ENCODE results near the gene TRDMT1. TPM values are rescaled to one million over a fixed set of nuclear protein-coding genes. Genes with fewer than 3 reads are reported as not detected.

The TRDMT1 gene
- total and polyA plus RNA-seq, 2 donors (not counting 1 experiment from before 2014, with no cell fraction given), result 3.0 to 20.4 TPM

- Histone ChIP-seq H3K4me2 (replicated peaks; ENCODE audit: low read depth, low read length, poor library complexity, severe bottlenecking) (no peak overlapping the region), H3K27ac (ENCODE audit: low read length in 2 of 2) (no peak overlapping the region), H3K4me1 (ENCODE audit: control insufficient read depth in 2 of 2, insufficient read depth in 2 of 2, low read length in 2 of 2) (no peaks in the 10 kb centered on the region), H3K36me3 (replicated peaks in 1 of 2; ENCODE audit: control extremely low read depth in 1 of 2, control insufficient read depth in 1 of 2, extremely low read depth in 1 of 2, insufficient read depth in 2 of 2, low read length in 1 of 2) (no peaks in the 10 kb centered on the region), H3K9me3 (ENCODE audit: control extremely low read depth in 1 of 3, control insufficient read depth in 2 of 3, insufficient read depth in 1 of 3, low read length in 2 of 3) (no peaks in the 10 kb centered on the region), H3K79me2 (ENCODE audit: control insufficient read depth, insufficient read depth, low read length) (peaks cover 12% of the 10 kb centered on the region), H3K9ac (ENCODE audit: low read length) (no peak overlapping the region), H4K20me1 (ENCODE audit: control insufficient read depth, insufficient read depth, low read length, poor library complexity, severe bottlenecking) (no peaks in the 10 kb centered on the region), H2AFZ (ENCODE audit: insufficient read depth, low read depth, low read length, poor library complexity, severe bottlenecking) (no peak overlapping the region), H3K4me3 (ENCODE audit: control extremely low read depth in 1 of 5, extremely low read depth in 1 of 5, insufficient read depth in 1 of 5, low read depth in 2 of 5, low read length in 4 of 5) (no peak overlapping the region), H3K27me3 (replicated peaks in 1 of 4; ENCODE audit: control extremely low read depth in 1 of 4, control insufficient read depth in 3 of 4, insufficient read depth in 4 of 4, low read length in 3 of 4) (no peaks in the 10 kb centered on the region)
- intact Hi-C loops (cut with micrococcal nuclease), result loop anchor here (10.0 kb wide), 1 partner anchor 54 kb away; no protein-coding TSS in a partner anchor
- ChIA-PET POLR2A (no interaction called here), CTCF (no interaction called here)
- WGBS (ENCODE audit: insufficient coverage), result 87% methylated on average over 3 of the region's 5 CpGs
- no peak for ATAC-seq (ENCODE audit: low read depth)
- DNase-seq, result no peak
- H3K9me3 Mint-ChIP-seq (ENCODE audit: insufficient read depth), result no peaks in the 10 kb centered on the region
- H3K27ac Mint-ChIP-seq, result no peak overlapping the region
- H3K4me1 Mint-ChIP-seq, result peaks cover 2% of the 10 kb centered on the region
- no peaks in the 10 kb centered on the region for H3K27me3 Mint-ChIP-seq
- TF ChIP-seq EZH2 (IDR thresholded peaks at IDR 0.05; ENCODE audit: borderline replicate concordance, insufficient read depth, low read depth, low read length, poor library complexity, severe bottlenecking) (no peak), CTCF (IDR thresholded peaks at IDR 0.05) (no peak)
- H3K4me3 Mint-ChIP-seq, result no peak overlapping the region
These were observed 20.4 kb downstream of the TRDMT1 start for GRCh38 chr10:17181110-17181509.

GRCh38 chr10:17179002-17179401, 22.5 kb downstream of the TRDMT1 start:
- TF ChIP-seq CTCF (IDR thresholded peaks at IDR 0.05) (no peak), EZH2 (IDR thresholded peaks at IDR 0.05; ENCODE audit: borderline replicate concordance, insufficient read depth, low read depth, low read length, poor library complexity, severe bottlenecking) (no peak)
- no CpG with 5 or more reads among the region's 3 CpGs for WGBS (ENCODE audit: insufficient coverage)
- Mint-ChIP-seq H3K9me3 (ENCODE audit: insufficient read depth) (no peaks in the 10 kb centered on the region), H3K27me3 (no peaks in the 10 kb centered on the region), H3K4me1 (peaks cover 9% of the 10 kb centered on the region), H3K4me3 (no peak overlapping the region), H3K27ac (no peak overlapping the region)
- H3K4me3 ChIP-seq (ENCODE audit: control extremely low read depth in 1 of 5, extremely low read depth in 1 of 5, insufficient read depth in 1 of 5, low read depth in 2 of 5, low read length in 4 of 5), result no peak overlapping the region
- H3K9me3 ChIP-seq (ENCODE audit: control extremely low read depth in 1 of 3, control insufficient read depth in 2 of 3, insufficient read depth in 1 of 3, low read length in 2 of 3), result no peaks in the 10 kb centered on the region
- H3K79me2 ChIP-seq (ENCODE audit: control insufficient read depth, insufficient read depth, low read length), result peaks cover 11% of the 10 kb centered on the region
- no peak for DNase-seq
- H3K27me3 ChIP-seq (replicated peaks in 1 of 4; ENCODE audit: control extremely low read depth in 1 of 4, control insufficient read depth in 3 of 4, insufficient read depth in 4 of 4, low read length in 3 of 4), result no peaks in the 10 kb centered on the region
- H3K4me1 ChIP-seq (ENCODE audit: control insufficient read depth in 2 of 2, insufficient read depth in 2 of 2, low read length in 2 of 2), result peaks cover 3 to 5% of the 10 kb centered on the region in 2 donors
- ChIA-PET CTCF (no interaction called here), POLR2A (no interaction called here)
- ATAC-seq (ENCODE audit: low read depth), result no peak
- no peaks in the 10 kb centered on the region for H3K36me3 ChIP-seq (replicated peaks in 1 of 2; ENCODE audit: control extremely low read depth in 1 of 2, control insufficient read depth in 1 of 2, extremely low read depth in 1 of 2, insufficient read depth in 2 of 2, low read length in 1 of 2)
- intact Hi-C loops (cut with micrococcal nuclease), result no loop called here
- no peak overlapping the region for H3K27ac ChIP-seq (ENCODE audit: low read length in 2 of 2)
- no peak overlapping the region for H3K4me2 ChIP-seq (replicated peaks; ENCODE audit: low read depth, low read length, poor library complexity, severe bottlenecking)
- H3K9ac ChIP-seq (ENCODE audit: low read length), result no peak overlapping the region
- no peaks in the 10 kb centered on the region for H4K20me1 ChIP-seq (ENCODE audit: control insufficient read depth, insufficient read depth, low read length, poor library complexity, severe bottlenecking)
- no peak overlapping the region for H2AFZ ChIP-seq (ENCODE audit: insufficient read depth, low read depth, low read length, poor library complexity, severe bottlenecking)

Measured in B cell (primary cell).